ENCODE measurements around the gene PRPF19. TPM values are rescaled to one million over a fixed set of nuclear protein-coding genes. Genes with fewer than 3 reads are reported as not detected.

Gene PRPF19
- total and polyA plus RNA-seq, 9 of the 15 experiments (the other 6 are each of a cell fraction or from before 2014, with no cell fraction given): 9.4 to 212 (median 73.2) TPM

DNA sequence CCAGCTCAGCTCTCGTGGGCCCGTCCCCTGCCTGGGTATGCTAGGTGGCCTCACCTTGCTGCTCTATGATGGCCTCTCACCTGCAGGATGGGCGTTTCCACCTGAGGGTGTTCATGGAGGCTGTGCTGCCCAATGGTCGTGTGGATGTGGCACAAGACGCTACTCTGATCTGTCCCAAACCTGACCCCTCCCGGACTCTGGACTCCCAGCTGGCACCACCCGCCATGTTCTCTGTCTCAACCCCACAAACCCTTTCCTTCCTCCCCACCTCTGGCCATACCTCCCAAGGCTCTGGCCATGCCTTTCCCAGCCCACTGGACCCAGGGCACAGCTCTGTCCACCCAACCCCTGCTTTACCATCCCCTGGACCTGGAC lies 36.9 kb downstream of the PRPF19 start:
- no peaks in the 10 kb centered on the region for H3K79me2 ChIP-seq (ENCODE audit: control insufficient read depth, insufficient read depth, low read length)
- H3K27me3 ChIP-seq (ENCODE audit: control insufficient read depth in 2 of 2, insufficient read depth in 2 of 2, low read length in 2 of 2): no peaks in the 10 kb centered on the region
- no TSS peak for BruUV-seq (replicated peaks)
- in situ Hi-C loops (cut with MboI) (no loop called here), intact Hi-C loops (cut with micrococcal nuclease) (no loop called here)
- no peaks in the 10 kb centered on the region; the same call in 1 of the 2 replicates for H4K20me1 ChIP-seq (replicated peaks; ENCODE audit: control insufficient read depth, insufficient read depth, low read length)
- POLR2A ChIA-PET: interaction anchor here (0.6 to 1.1 kb wide), 3 partner anchors 9 to 257 kb away, joined by 3 read pairs; no protein-coding TSS in a partner anchor
- no peaks in the 10 kb centered on the region for H3K36me3 ChIP-seq (ENCODE audit: control insufficient read depth, insufficient read depth, low read length)
- FAIRE-seq (no peak), DNase-seq (ENCODE audit: extremely low read depth in 1 of 4, low spot score in 3 of 4) (no peak), ATAC-seq (no peak)
- H2AFZ ChIP-seq (ENCODE audit: low read depth, low read length): no peak overlapping the region
- no peak overlapping the region for H3K4me2 ChIP-seq (ENCODE audit: insufficient read depth, low read length)
- H3K9me3 ChIP-seq (replicated peaks; ENCODE audit: control insufficient read depth, insufficient read depth, low read depth, low read length): no peaks in the 10 kb centered on the region
- no peaks in the 10 kb centered on the region for H3K9me1 ChIP-seq (ENCODE audit: control insufficient read depth, insufficient read depth, low read length)
- no peak overlapping the region for H3K9ac ChIP-seq (ENCODE audit: insufficient read depth in 1 of 2, low read depth in 2 of 2, low read length in 2 of 2)
- no peak overlapping the region for H3K27ac ChIP-seq (ENCODE audit: extremely low read depth, low read depth, low read length)
- H3K4me3 ChIP-seq: no peak overlapping the region
- CTCF ChIA-PET (ENCODE audit: low intra/inter-chr PET ratio): no interaction called here
- TF ChIP-seq MED1 (CRISPR knock-in tag; IDR thresholded peaks at IDR 0.05; ENCODE audit: borderline replicate concordance) (no peak), MYNN (IDR thresholded peaks at IDR 0.05) (no peak), MYNN (CRISPR knock-in tag; IDR thresholded peaks at IDR 0.05) (no peak), ZKSCAN1 (IDR thresholded peaks at IDR 0.05; ENCODE audit: low read depth, low read length) (no peak)
- TF ChIP-seq, protein P1, sequence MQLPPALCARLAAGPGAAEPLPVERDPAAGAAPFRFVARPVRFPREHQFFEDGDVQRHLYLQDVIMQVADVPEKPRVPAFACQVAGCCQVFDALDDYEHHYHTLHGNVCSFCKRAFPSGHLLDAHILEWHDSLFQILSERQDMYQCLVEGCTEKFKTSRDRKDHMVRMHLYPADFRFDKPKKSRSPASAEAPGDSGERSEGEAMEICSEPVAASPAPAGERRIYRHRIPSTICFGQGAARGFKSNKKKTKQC (CRISPR knock-in tag; IDR thresholded peaks at IDR 0.05): no peak
- peaks cover 17 to 33% of the 10 kb centered on the region in 2 experiments for H3K4me1 ChIP-seq (replicated peaks in 1 of 2; ENCODE audit: control insufficient read depth in 2 of 2, insufficient read depth in 2 of 2, low read length in 2 of 2)
- 70% methylated on average over 7 of the region's 7 CpGs for WGBS (ENCODE audit: insufficient coverage, low coverage, missing lambda C conversion rate)
